Prostate gland (tissue), 2 donors: ENCODE results near the gene PRLH.

Experiments
- POLR2A ChIP-seq: fragments of 450-650 bp; IDR thresholded peaks from one replicate; pipeline ENCODE4 v1.6.1; 2016; ENCODE audit warnings: antibody characterized with exemption, mild to moderate bottlenecking
- POLR2AphosphoS5 ChIP-seq: sonication (generic); formaldehyde crosslinking; IDR thresholded peaks from one replicate; pipeline ENCODE4 v1.6.1; 2017; ENCODE audit warnings: antibody characterized with exemption
- TF ChIP-seq, protein P1 (sequence below), 4 experiments: fragments of 200-600 bp in 2 of 4; fragments of 450-650 bp in 2 of 4; sonication (generic) in 2 of 4; IDR thresholded peaks; 1 replicate in 3 of 4; 2 replicates in 1 of 4; pipeline ENCODE4 v1.5.1; 2016 to 2019; ENCODE audit warnings: antibody characterized with exemption in 4 of 4, mild to moderate bottlenecking in 2 of 4, moderate library complexity in 2 of 4

DNA sequence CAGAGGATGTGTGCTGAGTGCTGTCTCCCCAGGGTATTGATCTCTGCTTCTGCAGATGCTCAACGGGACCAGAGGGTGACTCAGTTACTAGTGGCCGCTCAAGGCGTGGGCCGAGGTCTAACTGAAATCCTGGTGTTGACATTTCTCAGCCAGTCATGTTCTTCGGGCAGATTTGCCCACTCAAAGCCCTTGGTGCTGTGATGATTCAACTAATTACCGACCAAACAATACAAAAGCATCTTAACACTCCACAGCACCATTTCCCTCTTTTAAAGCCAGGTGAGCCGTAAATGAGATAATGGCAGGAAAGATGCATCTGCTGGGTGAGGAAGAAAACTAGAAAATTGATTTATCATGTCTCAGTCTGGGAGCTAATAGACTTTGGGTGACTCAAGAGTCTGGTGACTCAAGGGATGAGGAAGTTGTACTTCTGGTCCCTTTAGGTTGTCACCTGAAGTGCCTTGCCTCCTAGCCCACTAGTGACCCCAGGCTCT lies 32.7 kb upstream of the PRLH start:
- TF ChIP-seq, protein P1, sequence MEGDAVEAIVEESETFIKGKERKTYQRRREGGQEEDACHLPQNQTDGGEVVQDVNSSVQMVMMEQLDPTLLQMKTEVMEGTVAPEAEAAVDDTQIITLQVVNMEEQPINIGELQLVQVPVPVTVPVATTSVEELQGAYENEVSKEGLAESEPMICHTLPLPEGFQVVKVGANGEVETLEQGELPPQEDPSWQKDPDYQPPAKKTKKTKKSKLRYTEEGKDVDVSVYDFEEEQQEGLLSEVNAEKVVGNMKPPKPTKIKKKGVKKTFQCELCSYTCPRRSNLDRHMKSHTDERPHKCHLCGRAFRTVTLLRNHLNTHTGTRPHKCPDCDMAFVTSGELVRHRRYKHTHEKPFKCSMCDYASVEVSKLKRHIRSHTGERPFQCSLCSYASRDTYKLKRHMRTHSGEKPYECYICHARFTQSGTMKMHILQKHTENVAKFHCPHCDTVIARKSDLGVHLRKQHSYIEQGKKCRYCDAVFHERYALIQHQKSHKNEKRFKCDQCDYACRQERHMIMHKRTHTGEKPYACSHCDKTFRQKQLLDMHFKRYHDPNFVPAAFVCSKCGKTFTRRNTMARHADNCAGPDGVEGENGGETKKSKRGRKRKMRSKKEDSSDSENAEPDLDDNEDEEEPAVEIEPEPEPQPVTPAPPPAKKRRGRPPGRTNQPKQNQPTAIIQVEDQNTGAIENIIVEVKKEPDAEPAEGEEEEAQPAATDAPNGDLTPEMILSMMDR (IDR thresholded peaks at IDR 0.05), result no peak
- TF ChIP-seq POLR2A (no peak), POLR2AphosphoS5 (no peak)
